HG02798 (cell line): ENCODE data around the gene DIPK1A.

Experiments used
- ATAC-seq: cut with Tn5 transposase; IDR thresholded peaks from one replicate; pipeline ENCODE4 v1.9.1; 2021; ENCODE audit warnings: mild to moderate bottlenecking; ENCODE audit not compliant: unreplicated experiment, poor library complexity

DIPK1A gene

DNA sequence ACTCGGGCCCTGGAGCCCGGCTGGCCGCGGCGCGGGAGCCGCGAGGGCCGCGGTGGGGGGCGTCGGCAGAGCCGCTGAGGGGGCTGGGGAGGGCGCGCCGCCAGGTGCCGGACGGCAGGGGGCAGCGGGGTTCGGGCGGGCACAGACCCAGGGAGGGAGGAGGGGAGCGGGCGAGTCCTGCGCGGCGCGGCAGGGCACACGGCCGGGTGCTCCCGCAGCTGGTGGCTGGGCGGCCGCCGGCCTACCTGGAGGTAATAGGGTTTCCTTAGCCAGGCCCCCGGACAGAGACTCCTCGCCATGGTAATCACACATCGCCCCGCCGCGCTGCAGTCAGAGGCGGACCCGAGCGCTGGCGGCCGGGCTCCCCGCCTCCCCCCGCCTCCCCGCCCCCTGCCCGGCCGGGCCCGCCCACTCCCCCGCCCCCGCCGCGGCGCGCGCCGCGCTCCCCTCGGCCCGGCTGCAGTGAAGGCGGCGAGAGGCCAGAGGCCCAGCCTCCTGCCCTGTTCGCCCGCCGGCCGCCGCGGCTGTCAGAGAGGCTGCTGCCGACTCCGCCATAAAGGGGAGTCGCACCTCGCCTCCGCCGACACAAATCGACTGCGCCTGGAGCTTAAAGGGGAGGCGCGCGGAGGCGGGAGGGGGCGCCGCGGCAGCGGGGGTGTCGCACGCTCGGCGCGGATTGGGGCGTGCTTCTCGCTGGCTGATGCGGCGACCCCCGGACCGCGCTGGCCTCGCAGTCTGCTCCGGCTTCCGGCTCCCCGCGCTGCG lies at the start of gene DIPK1A:
TSS of gene DIPK1A (minus strand) at position 332 of the 765 bp plus-strand sequence. CDS start at position 299, 33 bp downstream.
- ATAC-seq, result peak; percentile 57

DNA sequence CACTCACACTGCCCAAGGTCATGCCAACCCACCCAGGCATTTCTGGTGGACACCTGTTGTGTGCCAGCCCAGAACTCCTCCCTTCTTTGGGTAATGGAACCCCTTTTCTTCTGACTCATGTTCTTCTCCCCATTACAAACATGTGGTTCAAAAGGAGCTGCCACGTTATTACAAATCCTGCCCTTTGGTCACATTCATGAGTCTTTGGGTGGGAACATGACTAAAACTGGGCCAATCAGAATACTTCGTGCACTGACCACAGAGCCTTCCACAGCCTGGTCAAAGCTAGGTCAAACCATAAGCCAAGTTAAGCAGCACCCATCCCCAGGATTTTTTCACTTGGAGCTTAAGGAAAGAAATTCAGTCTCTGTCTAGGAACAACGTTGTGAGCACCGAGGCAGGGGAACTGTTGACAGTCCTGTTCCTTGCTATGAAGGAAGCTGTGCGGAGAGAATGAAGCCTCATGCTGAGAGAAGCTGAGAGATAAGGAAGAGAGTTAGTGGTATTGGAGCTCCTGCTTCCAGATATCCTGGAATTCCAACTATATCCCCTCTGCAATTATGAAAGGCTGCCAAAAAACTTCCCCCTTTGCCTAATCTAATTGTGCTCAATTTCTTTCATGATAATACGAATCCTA lies 46.8 kb upstream of the DIPK1A start:
- ATAC-seq, result no peak

DNA sequence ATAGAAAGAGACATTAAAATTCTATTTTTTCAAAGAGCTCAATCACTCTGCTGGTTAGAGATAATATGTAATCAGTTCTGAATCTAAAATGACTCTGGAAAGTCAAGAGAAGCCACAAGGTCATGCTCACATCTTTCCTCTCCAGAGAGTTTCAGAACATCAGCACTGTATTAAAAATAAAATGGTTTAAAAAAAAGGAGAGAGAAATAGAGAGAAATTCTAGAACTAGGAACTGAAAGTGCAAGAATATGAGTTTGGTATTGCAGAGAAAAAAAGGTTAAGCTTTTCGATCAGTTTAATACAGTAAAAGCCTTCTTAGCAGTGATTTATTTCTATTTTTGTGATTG lies 44.0 kb upstream of the DIPK1A start:
- no peak for ATAC-seq

DNA sequence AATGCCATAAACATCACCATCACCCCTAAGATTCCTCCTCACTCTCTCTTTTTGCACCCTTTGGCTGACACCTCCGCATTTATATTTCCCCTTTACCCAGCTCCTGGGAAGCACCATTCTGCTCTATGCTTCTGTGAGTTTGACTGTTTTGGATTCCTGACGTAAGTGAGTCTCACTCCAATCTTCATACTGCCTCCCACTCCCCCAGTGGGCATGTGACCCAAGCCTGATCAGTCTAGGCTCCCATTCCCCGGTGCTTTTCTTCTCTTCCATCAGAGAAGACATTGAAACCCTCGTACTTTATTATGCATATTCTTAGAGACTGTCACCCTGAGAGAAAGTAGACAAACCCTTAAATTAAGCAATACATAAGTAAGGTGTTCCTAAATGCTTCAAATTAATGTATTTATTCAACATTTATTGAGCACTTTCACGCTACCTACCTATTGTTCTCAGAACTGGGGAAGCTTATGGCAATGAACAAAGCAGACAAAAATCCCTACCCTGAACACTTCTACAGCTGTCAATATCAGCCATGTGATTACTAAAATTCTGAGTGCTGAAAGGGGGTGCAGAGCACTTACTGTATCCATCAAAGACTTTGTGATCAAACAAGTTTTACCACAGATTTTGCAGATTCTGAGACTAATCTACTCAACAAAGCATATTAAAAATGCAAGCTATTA lies 43.4 kb upstream of the DIPK1A start:
- ATAC-seq, result no peak

DNA sequence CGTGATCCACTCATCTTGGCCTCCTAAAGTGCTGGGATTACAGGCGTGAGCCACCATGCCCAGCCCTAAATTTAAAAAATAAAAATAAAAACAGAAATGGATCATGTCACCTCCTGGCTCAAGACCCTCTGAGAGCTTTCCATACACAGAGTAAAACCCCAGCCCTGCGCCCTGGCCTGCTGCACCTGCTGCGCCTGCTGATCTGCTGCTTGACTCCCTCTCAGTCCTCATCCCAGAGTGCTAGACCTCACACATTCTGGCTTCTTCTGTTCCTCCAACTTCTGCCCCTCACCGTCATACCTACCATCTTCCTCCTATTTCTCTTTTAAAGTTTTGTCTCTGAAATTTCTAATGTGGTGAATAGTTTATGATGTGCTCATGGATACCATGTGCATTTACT lies 42.7 kb upstream of the DIPK1A start:
- ATAC-seq, result no peak

DNA sequence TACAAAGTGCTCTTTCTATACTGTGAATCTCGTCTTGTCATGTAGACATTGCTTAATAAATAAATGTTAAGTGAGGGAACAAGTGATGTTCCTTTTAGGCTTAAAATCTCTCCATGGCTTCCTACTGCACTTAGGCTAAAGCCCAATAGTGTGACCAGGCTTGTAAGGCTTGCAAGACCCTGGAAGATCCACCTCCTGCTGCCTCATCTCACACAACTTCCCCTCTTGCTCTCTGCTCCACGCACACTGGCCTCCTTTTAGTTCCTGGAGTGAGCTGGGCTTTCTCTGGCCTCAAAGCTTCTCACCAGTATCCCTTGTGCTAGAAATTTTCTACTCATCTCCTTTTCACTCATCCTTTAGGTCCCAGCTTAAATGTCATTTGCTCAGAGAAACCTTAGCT lies 41.5 kb upstream of the DIPK1A start:
- no peak for ATAC-seq

DNA sequence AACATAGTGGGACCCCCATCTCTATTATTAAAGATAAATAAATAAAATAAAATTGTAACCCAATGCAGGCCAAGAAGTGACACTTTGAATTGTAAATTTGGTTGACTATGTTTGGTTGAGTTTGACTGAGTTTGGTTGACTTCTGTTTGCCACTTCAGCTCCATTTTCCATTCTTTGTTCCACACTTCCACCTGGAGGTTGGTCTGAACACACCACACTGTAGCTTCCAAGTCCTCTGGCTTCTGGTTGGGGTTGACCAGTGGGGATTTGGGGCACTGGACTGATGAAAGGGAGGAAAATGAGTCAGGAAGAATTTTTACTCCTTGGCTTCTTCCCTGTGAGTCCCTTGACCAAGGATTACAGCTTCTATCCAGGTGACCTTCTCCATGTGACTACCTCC lies 40.6 kb upstream of the DIPK1A start:
- ATAC-seq, result no peak

DNA sequence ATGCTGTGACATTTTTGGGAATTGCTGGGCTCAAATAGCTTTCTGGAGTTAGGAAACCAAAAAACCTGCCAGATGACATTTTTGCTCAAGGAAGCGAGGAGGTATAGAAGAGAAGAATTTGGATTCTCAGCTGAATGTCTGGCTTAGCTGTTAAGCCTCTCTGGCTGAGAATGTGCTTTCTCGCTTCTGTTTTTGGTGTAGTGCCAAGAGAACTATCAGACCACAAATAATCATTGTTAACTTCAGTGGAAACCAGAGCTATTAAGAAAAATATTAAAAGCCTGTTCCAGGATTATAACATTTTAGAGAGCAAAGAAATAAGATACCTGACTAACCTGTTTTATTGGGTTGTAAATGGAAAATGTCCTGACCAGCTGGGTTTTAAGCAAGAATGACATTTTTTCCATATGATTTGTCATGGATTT lies 39.5 kb upstream of the DIPK1A start:
- no peak for ATAC-seq

DNA sequence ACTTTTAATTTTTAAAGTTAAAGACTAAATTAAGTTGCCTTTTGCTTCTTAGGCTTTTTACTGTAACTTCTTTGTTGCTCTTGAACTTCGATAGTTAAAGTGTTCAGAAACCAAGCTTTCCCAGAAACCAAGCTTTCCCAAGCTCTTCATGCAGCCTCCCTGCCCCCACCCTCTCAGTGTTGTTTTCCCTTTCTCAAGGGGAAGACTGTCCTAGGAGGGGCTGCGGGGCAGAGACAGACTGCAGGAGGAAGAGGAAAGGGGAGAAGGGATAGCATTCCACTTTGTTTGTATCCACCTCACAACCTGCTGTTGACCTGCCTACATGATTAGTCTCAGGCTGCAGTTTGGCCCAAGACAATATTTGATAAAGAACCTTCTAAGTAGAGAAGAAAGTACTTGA lies 39.0 kb upstream of the DIPK1A start:
- ATAC-seq, result no peak

DNA sequence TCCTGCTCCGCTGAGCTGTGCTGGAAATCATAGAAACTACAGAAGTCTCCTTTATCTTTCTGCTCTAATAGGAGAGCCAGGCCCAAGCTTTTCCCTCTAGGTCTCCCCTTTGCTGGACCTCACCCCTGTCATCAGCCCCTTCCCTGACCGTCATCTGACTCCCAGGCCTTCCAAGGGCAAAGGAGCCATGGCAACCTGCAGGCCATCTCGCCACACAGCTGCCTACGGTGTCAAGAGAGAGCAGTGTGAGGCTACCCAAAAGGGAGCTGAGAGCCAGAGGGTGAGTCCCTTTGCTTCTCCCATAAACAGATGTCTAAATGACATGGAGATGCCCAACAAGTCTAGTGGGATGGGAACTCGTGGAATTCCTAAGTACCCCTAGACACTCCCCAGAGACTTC lies 37.6 kb upstream of the DIPK1A start:
- ATAC-seq, result no peak

DNA sequence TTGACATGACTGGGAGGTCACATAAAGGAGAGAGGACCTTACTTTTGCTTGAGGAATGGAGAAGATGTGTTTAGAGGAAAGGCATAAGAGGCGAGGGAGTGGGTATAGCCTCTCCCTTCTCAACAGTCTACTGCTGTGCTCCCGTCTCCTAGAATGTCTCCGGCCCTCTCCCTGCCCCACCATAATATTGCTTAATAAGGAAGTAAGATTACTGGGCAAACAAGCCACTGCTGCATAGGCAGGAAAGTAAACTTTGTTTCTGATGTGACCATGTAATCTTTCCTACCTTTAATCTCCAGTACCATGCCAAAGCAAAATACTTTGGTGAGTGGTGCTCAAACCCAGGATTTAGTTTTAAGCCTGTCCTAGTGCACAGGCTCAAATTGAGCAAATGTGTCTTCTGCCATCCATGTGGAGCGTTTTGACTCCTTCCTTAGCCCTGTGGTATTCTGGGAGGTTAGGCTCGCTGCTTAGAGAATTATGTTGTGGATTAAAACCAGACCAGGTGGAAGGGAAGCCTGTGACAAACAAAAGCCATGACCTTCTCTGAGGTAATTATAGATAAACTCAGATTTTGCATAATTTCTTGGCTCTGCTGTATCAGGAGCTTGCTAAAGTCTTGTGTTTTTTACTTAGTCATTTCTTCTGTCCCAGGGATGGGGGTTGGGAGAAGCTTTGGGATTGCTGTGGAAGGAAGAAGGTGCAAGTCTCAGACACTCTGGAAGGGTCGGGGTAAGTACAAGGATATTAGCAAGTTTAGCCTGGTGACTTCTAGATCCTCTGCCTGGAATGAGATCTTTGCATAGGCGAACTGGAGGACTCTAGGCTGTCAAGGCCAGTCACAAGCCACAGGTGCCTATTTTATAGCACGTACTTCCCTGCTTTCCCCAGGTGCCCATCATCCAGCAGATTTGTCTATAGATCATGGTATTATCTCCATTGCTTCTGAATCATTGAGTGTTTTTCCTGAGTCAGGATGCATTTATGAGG lies 34.5 kb upstream of the DIPK1A start:
- no peak for ATAC-seq

DNA sequence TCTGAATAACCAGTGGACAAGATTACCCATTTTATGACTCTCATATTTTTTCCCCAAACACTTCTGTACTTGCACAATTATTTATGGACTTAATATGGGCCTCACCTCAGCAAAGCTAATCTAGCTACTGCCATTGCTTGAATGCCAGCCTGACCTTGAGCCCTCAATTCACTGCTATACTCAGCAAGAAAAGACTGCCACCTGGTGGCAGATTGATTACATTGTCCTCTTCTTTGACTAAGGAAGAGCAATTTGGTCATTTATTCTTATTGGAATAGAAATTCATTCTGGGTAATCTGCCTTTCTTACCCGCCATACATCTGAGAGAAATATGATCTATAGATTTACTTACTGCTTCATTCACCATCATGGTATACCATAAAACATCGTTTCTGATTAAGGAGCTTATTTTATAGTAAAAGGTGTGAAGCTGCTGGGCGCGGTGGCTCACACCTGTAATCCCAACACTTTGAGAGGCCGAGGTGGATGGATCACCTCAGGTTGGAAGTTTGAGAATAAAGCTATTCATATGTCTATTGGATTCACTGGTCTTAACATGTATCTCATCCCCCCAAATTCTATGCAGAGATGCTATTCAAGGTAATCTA lies 32.9 kb upstream of the DIPK1A start:
- ATAC-seq, result peak; percentile 86

DNA sequence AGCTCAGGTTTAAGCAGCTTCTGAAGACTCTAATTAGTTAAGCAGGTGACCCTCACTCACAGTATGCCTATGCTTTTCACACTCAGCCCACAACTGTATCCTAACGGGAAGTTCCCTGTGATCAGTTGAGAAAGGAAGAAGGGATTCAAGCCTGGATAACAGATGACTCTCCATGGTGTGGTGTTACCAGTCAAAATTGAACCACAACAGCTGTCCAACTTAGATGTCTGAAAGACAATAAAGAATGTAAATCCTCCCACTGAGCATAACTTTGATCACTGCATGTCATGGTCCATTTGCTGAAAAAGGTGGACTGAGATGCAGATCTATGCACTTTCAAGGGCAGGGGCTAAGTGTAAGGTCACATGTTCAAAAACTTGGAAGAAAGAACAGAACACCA lies 32.3 kb upstream of the DIPK1A start:
- no peak for ATAC-seq

DNA sequence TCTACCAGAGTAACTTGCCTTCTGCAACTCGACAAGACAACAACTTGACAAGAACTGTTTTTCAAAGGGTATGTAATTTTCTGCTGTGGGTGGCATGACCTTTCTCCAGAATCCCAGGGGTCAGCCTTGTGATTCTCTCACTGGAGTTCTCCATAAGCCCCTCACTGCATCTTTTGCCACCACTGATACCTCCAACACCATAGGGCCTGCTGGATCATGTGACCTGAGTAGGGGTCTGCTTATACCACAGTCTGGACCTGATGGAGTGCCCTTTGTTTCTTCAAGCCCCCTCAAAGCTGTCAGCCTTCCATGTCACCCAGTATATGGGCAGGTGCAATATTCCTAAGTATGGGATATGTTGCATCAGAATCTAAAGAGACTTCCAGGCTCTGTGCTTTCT lies 31.6 kb upstream of the DIPK1A start:
- ATAC-seq, result no peak

DNA sequence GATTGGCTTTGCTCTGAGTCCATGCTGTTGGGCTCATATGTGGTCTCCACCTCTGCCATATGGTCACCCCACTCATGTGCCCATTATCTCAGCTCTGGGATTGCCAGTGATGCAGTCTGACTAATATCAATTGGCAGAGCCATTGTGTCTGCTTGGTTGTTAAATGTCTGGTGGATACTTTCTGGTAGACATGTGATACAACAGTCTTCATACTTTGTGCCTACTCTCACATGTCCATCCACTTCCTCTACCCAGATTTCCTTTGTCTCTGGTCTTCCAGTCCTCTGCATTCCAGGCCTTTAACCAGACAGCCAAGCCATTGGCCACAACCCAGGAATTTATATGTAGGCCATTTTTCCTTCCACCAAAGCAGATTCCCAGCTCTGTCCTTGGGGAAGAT lies 30.8 kb upstream of the DIPK1A start:
- ATAC-seq, result no peak

DNA sequence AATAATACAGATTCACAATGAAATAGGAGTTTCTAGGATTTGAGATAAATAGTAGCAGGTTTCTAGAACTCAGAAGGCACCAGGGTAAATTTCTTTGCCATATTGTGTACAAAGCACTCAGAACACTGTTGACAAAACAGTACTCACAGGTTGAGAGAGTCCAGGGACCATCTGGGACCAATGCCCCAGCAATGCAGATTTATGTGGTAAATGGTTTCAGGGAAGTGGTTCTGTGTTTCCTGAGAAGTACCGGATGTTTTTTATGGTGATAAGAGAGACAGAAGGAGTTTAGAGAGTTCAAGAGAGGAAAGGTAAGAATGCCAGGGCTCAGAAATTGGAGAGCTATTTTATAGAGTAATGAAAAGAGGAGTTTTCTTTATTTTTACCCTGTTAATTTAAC lies 29.6 kb upstream of the DIPK1A start:
- ATAC-seq, result no peak

DNA sequence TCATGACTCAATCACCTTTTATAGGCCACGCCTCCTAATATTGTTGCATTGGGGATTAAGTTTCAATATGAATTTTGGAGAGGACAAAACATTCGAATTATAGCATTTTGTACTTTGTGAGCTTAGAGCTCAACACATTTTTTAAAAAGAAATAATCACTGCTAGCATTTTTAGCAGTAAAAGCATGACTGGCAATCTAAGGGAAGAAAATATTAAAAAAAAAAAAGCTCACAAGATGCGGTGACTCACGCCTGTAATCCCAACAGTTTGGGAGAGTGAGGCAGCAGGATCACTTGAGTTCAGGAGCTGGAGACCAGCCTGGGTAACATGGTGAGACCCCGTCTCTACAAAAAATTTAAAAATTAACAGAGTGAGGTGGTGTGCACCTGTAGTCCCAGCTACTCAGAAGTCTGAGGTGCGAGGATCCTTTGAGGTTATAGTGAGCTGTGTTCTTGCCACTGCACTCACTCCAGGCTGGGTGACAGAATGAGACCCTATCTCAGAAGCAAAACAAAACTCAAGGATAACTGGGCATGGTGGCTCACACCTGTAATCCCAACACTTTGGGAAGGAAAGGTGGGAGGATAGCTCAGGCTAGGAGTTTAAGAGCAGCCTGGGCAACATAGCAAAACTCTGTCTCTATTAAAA lies 28.8 kb upstream of the DIPK1A start:
- ATAC-seq, result no peak

DNA sequence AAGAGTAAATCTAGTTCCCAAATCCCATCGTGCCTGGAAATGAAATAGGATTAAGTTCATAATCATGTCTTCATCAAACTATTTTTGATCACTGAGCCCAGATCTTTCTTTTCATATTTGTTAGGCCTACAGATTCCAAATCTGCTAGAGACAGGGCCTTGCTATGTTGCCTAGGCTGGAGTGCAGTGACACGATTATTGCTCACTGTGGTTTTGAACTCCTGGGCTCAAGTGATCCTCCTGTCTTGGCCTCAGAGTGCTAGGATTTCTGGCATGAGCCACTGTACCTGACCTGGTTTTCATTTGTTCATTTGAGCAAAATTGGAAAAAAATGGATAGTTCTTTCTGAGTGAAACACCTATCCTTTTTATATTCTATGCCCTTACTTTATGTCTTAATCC lies 28.0 kb upstream of the DIPK1A start:
- ATAC-seq, result no peak

DNA sequence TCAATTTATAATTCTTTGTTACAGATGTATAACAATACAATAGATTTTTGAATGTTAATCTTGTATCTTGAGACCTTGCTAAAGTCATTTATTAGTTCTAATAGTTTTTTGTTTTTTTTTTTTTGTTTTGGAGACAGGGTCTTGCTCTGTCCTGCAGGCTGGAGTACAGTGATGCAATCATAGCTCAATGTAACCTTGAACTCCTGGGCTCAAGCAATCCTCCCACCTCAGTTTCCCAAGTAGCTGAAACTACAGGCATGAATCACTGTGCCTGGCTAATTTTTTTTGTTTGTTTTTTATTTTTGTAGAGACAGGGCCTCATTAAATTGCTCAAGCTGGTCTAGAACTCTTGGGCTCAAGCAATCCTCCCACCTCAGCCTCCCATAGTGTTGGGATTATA lies 26.2 kb upstream of the DIPK1A start:
- ATAC-seq, result no peak

DNA sequence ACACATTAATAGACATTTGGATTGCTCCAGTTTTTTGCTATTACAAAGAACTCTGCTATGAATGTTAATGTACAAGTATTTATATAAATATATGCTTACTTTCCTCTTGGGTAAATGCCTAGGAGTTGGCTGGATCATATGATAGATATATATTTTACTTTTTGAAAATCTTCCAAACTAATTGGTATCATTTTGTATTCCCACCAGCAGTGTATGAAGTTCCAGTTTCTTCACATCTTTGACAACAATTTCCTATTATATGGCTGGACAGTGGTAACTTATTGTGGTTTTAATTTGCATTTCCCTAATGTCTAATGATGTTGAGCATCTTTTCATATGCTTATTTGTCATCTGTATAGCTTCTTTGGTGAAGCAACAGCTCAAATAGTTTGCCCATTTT lies 23.8 kb upstream of the DIPK1A start:
- ATAC-seq, result no peak
